Measurements from ENCODE around the gene SYT7. TPM values are rescaled to one million over a fixed set of nuclear protein-coding genes. Genes with fewer than 3 reads are reported as not detected.

SYT7 gene
- total and polyA plus RNA-seq, 10 of the 15 experiments (the other 5 are each of a cell fraction or from before 2014, with no cell fraction given) = not detected

DNA sequence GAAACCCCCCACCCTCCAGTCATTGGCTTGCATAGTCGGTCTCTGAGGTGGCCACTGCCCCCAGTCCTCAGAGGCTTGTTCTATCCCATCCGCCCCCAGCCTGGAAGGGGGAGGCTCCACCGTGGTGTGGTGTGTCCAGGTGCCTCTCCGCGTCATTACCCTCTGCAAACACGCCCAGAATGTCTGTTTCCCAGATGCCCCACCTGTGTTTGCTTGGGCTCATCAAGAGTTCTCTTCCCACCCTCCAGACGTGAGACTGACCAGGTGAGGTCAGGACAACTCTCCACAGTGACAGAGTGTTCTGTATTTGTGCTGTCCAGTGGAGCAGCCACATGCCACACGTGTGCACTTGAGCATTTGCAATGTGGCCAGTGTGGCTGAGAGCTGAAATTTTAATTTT lies 47.5 kb downstream of the SYT7 start:
- no peaks in the 10 kb centered on the region for H3K4me1 ChIP-seq (ENCODE audit: control insufficient read depth, insufficient read depth, low read length)
- no TSS peak for BruUV-seq (replicated peaks)
- H3K4me2 ChIP-seq (ENCODE audit: control insufficient read depth, insufficient read depth) = no peak overlapping the region
- RAD21 ChIA-PET (ENCODE audit: unreplicated experiment) = no interaction called here
- no peak overlapping the region for H3K9ac ChIP-seq (ENCODE audit: control insufficient read depth, insufficient read depth, low read length)
- SMC1A ChIA-PET (ENCODE audit: uncharacterized antibody, unreplicated experiment) = no interaction called here
- TF ChIP-seq LARP7 (IDR thresholded peaks at IDR 0.05) (no peak), TARDBP (IDR thresholded peaks at IDR 0.05; ENCODE audit: borderline replicate concordance) (no peak), BCL11A (IDR thresholded peaks at IDR 0.05; ENCODE audit: low read depth, low read length) (no peak)
- TF ChIP-seq, protein P1, sequence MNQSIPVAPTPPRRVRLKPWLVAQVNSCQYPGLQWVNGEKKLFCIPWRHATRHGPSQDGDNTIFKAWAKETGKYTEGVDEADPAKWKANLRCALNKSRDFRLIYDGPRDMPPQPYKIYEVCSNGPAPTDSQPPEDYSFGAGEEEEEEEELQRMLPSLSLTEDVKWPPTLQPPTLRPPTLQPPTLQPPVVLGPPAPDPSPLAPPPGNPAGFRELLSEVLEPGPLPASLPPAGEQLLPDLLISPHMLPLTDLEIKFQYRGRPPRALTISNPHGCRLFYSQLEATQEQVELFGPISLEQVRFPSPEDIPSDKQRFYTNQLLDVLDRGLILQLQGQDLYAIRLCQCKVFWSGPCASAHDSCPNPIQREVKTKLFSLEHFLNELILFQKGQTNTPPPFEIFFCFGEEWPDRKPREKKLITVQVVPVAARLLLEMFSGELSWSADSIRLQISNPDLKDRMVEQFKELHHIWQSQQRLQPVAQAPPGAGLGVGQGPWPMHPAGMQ (IDR thresholded peaks at IDR 0.05; ENCODE audit: borderline replicate concordance) = no peak
- no peaks in the 10 kb centered on the region for H3K36me3 ChIP-seq (ENCODE audit: control insufficient read depth in 2 of 2, insufficient read depth in 2 of 2, low read length in 1 of 2)
- DNase-seq (ENCODE audit: low read depth, low spot score) (no peak), ATAC-seq (no peak), FAIRE-seq (no peak)
- intact Hi-C loops (cut with micrococcal nuclease; ENCODE audit: unreplicated experiment) (loop anchor here (10.0 kb wide), 1 partner anchor 101 kb away; no protein-coding TSS in a partner anchor), in situ Hi-C loops (cut with MboI) (no loop called here)
- H3K9me3 ChIP-seq (replicated peaks; ENCODE audit: control insufficient read depth, insufficient read depth, low read length) = no peaks in the 10 kb centered on the region
- POLR2A ChIA-PET = no interaction called here
- WGBS (ENCODE audit: insufficient coverage, insufficient replicate concordance, low lambda C conversion rate, missing lambda C conversion rate) = 30% methylated on average over 8 of the region's 8 CpGs
- no peak overlapping the region for H3K4me3 ChIP-seq
- H3K79me2 ChIP-seq (ENCODE audit: control insufficient read depth, insufficient read depth, low read length) = no peaks in the 10 kb centered on the region
- no peak overlapping the region for H3K27ac ChIP-seq (ENCODE audit: control insufficient read depth, insufficient read depth)
- H3K27me3 ChIP-seq (replicated peaks in 1 of 2; ENCODE audit: control insufficient read depth in 2 of 2, insufficient read depth in 2 of 2, low read length in 1 of 2) = peaks cover 0 to 1% of the 10 kb centered on the region in 2 experiments; a peak in 1 of 4 replicates
- H4K20me1 ChIP-seq (ENCODE audit: control insufficient read depth, insufficient read depth) = no peaks in the 10 kb centered on the region
- H2AFZ ChIP-seq (ENCODE audit: control insufficient read depth, low read depth, low read length) = no peak overlapping the region
- CTCF ChIA-PET = no interaction called here

DNA sequence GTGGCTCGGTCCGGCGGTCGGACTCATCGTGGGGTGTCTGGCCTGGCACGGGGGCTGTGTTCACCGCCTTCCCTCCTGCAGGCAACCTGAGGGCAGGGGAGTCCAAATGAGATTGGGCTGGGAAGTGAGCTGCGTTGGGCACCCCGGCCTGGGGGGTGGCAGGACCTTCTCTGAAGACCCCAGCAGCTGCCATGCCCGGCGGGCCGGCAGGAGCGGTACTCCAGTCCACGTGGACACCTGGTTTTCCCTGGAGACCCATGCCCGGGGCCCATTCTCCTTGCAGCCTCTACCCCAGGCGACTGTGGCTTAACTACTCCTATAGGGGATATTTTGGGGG lies 47.9 kb downstream of the SYT7 start:
- FAIRE-seq = no peak
- Histone ChIP-seq H3K4me3 (no peak overlapping the region), H3K79me2 (ENCODE audit: control insufficient read depth, insufficient read depth, low read length) (no peaks in the 10 kb centered on the region), H3K27ac (ENCODE audit: control insufficient read depth, insufficient read depth) (no peak overlapping the region), H4K20me1 (ENCODE audit: control insufficient read depth, insufficient read depth) (no peaks in the 10 kb centered on the region), H3K9ac (ENCODE audit: control insufficient read depth, insufficient read depth, low read length) (no peak overlapping the region), H3K9me3 (replicated peaks; ENCODE audit: control insufficient read depth, insufficient read depth, low read length) (no peaks in the 10 kb centered on the region), H2AFZ (ENCODE audit: control insufficient read depth, low read depth, low read length) (no peak overlapping the region), H3K27me3 (replicated peaks in 1 of 2; ENCODE audit: control insufficient read depth in 2 of 2, insufficient read depth in 2 of 2, low read length in 1 of 2) (peaks cover 0 to 1% of the 10 kb centered on the region in 2 experiments; a peak in 1 of 4 replicates), H3K4me1 (ENCODE audit: control insufficient read depth, insufficient read depth, low read length) (no peaks in the 10 kb centered on the region), H3K36me3 (ENCODE audit: control insufficient read depth in 2 of 2, insufficient read depth in 2 of 2, low read length in 1 of 2) (no peaks in the 10 kb centered on the region), H3K4me2 (ENCODE audit: control insufficient read depth, insufficient read depth) (no peak overlapping the region)
- ChIA-PET POLR2A (no interaction called here), SMC1A (ENCODE audit: uncharacterized antibody, unreplicated experiment) (no interaction called here), RAD21 (ENCODE audit: unreplicated experiment) (no interaction called here), CTCF (interaction anchor here (0.7 to 3.7 kb wide), 3 partner anchors 9 to 51 kb away, joined by 3 to 19 read pairs (median 6); no protein-coding TSS in a partner anchor)
- BruUV-seq (replicated peaks) = no TSS peak
- in situ Hi-C loops (cut with MboI) = no loop called here
- ATAC-seq = no peak
- no peak for TF ChIP-seq STAT1 (conservative IDR thresholded peaks at IDR 0.05)
- no peak for DNase-seq (ENCODE audit: low read depth, low spot score)
- intact Hi-C loops (cut with micrococcal nuclease; ENCODE audit: unreplicated experiment) = loop anchor here (10.0 kb wide), 1 partner anchor 102 kb away; no protein-coding TSS in a partner anchor
- WGBS (ENCODE audit: insufficient coverage, insufficient replicate concordance, low lambda C conversion rate, missing lambda C conversion rate) = 15% methylated on average over 16 of the region's 16 CpGs

All from GM12878 (cell line).